Heart right ventricle (tissue), 16 donors: ENCODE data around the gene PIP5K1A. TPM values are rescaled to one million over a fixed set of nuclear protein-coding genes. Genes with fewer than 3 reads are reported as not detected.
"Not testable (repeated sequence)": the region's sequence is repeated elsewhere in the genome, so short reads cannot be mapped to it uniquely, and the experiment has no call there.

ENCODE experiments used
- ATAC-seq, 8 donors: fragments of 200-7000 bp; cut with Tn5 transposase; one replicate each; pipeline ENCODE4 v1.9.1; 2020; ENCODE audit warnings: mild to moderate bottlenecking in 8 of 8, moderate library complexity in 8 of 8, moderate number of reproducible peaks in 1 of 8
- DNase-seq, 2 donors: peaks; one replicate each; pipeline ENCODE4 v3.0.0-alpha.2; 2020
- H3K27ac ChIP-seq, 10 donors: fragments of 200-600 bp; sonication (generic) in 2 of 10; one replicate each; pipeline versions ENCODE4 v1.5.0 to v1.8.0; 2020 to 2022; ENCODE audit warnings: mild to moderate bottlenecking in 3 of 10
- H3K27me3 ChIP-seq, 7 donors: fragments of 200-600 bp; one replicate each; pipeline ENCODE4 v1.8.0; 2021 to 2022; ENCODE audit warnings: mild to moderate bottlenecking in 2 of 7
- H3K36me3 ChIP-seq, 9 donors: fragments of 200-600 bp; sonication (generic) in 1 of 9; one replicate each; pipeline versions ENCODE4 v1.5.0 to v1.8.0; 2020 to 2022; ENCODE audit warnings: mild to moderate bottlenecking in 2 of 9
- H3K4me1 ChIP-seq, 9 donors: fragments of 200-600 bp; sonication (generic) in 1 of 9; one replicate each; pipeline versions ENCODE4 v1.5.0 to v1.8.0; 2020 to 2022; ENCODE audit warnings: mild to moderate bottlenecking in 4 of 9
- H3K4me3 ChIP-seq, 10 donors: fragments of 200-600 bp; sonication (generic) in 2 of 10; one replicate each; pipeline versions ENCODE4 v1.5.0 to v1.8.0; 2020 to 2022; ENCODE audit warnings: mild to moderate bottlenecking in 7 of 10, moderate library complexity in 2 of 10
- H3K9me3 ChIP-seq, 11 donors: fragments of 200-600 bp in 10 of 11; sonication (generic) in 2 of 11; one replicate each; pipeline versions ENCODE4 v1.5.0 to v1.8.0; 2013 to 2022; ENCODE audit warnings: mild to moderate bottlenecking in 2 of 11, control low read depth in 1 of 11, moderate library complexity in 1 of 11
- WGBS, 2 donors: extraction: QIAGEN DNeasy Blood & Tissue Kit; methylation state at CpG; one replicate each; pipeline ENCODE4 v1.1.7; 2013; ENCODE audit warnings: inconsistent platforms in 1 of 2; 5-methylcytosine and 5-hydroxymethylcytosine counted together
- intact Hi-C, 10 donors: fragments of 100-400 bp; cut with DNase I; formaldehyde crosslinking; loops; one replicate each; pipeline versions ENCODE4 v1.11.1 to v1.14.2; 2022
- polyA plus RNA-seq, 2 donors: library from polyadenylated mRNA; stranded (reverse); fragments of 200-250 nt; gene quantifications; one replicate each; pipeline ENCODE4 v1.2.3, GENCODE V29; 2013
- total RNA-seq, 10 donors: library from RNA; stranded (reverse); fragmentation: NEBNext Ultra II Directional in 3 of 10; extraction: Animal tissue kit (Norgen Biotek cat#: 25700) in 3 of 10; gene quantifications; one replicate each; pipeline versions ENCODE4 v1.2.1 to v1.2.4, GENCODE V29; 2021 to 2023
- TF ChIP-seq, protein P1 (sequence below), 9 donors: fragments of 200-600 bp; sonication (generic) in 2 of 9; IDR thresholded peaks; one replicate each; pipeline versions ENCODE4 v1.5.0 to v1.8.0; 2021 to 2022; ENCODE audit warnings: antibody characterized with exemption in 9 of 9, mild to moderate bottlenecking in 5 of 9, moderate library complexity in 1 of 9
- donor health status: Arrhythmogenic right ventricular cardiomyopathy.
- donor health status: ischemic (EF 13 %, LVEDD 7.1; RV severe dilation, severe dysfunction).
- donor health status: healthy with polysubstance abuse.
- donor health status: DM: no; HTN: yes; CAD: no.
- donor health status: DM: no; HTN: no; CAD: no.
- donor health status: ischemic (EF 25% LVEDD 6.9; RV normal size, moderate dysfunction).
- donor health status: ischemic (EF 25% LVEDD 5.7; RV mildly dilated, moderate dysfunction).
- donor health status: healthy.
- donor health status: DM: yes; HTN: yes; CAD: no.
- donor health status: Ischemic cardiomyopathy.
- donor health status: ischemic (EF 35%, LVEDD 5.7; RV mildly dilated, moderate dysfunction).
- donor health status: nonischemic (EF 11% LVEDD 7.7; RV severe dilation, severe dysfunction).
- donor health status: DM: yes; HTN: yes; CAD: no.
- donor health status: PGD.
- donor health status: ischemic (EF 29% LVEDD 5.4; RV normal size, mild dysfunction).
- donor health status: nonischemic (EF 23%, LVEDD 6.1; RV moderate dilation, normal function).

Gene PIP5K1A
- total and polyA plus RNA-seq, 12 donors = 11.5 to 48.0 (median 38.7) TPM

DNA sequence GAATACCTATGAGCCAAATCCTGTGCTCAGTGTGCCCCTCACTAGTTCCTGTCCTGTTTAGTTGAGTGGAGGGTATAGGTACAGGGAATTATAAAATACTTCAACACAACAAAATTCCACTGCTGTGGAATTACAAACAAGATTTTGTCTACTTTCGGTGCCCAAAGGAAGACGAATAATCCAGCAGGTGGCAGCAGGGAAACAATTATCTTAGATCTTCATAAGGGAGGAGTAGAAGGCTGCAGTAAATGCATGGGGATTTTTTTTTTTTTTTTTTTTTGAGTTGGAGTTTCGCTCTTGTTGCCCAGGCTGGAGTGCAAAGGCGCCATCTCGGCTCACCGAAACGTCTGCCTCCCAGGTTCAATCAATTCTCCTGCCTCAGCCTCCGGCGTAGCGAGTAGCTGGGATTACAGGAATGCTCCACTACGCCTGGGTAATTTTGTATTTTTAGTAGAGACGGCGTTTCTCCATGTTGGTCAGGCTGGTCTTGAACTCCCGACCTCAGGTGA lies 2.0 kb upstream of the PIP5K1A start:
- peak in 6 of 8 donors; percentile 3 to 37 (median 24) for ATAC-seq
- Histone ChIP-seq H3K4me3 (peak overlapping the region in 6 of 10 donors; percentile 12 to 27 (median 24)), H3K4me1 (peaks cover 7 to 41% (median 24%) of the 10 kb centered on the region in 9 donors), H3K27me3 (no peaks in the 10 kb centered on the region), H3K27ac (peak overlapping the region in 9 of 10 donors; percentile 0 to 68 (median 50)), H3K36me3 (no peaks in the 10 kb centered on the region), H3K9me3 (no peaks in the 10 kb centered on the region)
- TF ChIP-seq, protein P1, sequence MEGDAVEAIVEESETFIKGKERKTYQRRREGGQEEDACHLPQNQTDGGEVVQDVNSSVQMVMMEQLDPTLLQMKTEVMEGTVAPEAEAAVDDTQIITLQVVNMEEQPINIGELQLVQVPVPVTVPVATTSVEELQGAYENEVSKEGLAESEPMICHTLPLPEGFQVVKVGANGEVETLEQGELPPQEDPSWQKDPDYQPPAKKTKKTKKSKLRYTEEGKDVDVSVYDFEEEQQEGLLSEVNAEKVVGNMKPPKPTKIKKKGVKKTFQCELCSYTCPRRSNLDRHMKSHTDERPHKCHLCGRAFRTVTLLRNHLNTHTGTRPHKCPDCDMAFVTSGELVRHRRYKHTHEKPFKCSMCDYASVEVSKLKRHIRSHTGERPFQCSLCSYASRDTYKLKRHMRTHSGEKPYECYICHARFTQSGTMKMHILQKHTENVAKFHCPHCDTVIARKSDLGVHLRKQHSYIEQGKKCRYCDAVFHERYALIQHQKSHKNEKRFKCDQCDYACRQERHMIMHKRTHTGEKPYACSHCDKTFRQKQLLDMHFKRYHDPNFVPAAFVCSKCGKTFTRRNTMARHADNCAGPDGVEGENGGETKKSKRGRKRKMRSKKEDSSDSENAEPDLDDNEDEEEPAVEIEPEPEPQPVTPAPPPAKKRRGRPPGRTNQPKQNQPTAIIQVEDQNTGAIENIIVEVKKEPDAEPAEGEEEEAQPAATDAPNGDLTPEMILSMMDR (IDR thresholded peaks at IDR 0.05) = peak; percentile 17 to 73 (median 49)
- intact Hi-C loops = loop anchor here (1.0 to 10.0 kb wide), 7 partner anchors 54 to 208 kb away; partner anchors contain the start of genes PSMD4 (in 5 of the 10) and RFX5 (in 5 of the 10)
- 42 to 43% methylated on average over 14 of the region's 14 CpGs for WGBS, 2 donors
- DNase-seq = peak in 1 of 2 donors; percentile 82

GRCh38 chr1:151197863-151198253 lies 494 bp upstream of the PIP5K1A start:
- intact Hi-C loops = loop anchor here (1.0 to 10.0 kb wide), 7 partner anchors 53 to 207 kb away; partner anchors contain the start of genes PSMD4 (in 5 of the 10) and RFX5 (in 5 of the 10)
- Histone ChIP-seq H3K9me3 (no peaks in the 10 kb centered on the region), H3K4me1 (peaks cover 10 to 55% (median 40%) of the 10 kb centered on the region in 9 donors), H3K27me3 (no peaks in the 10 kb centered on the region), H3K36me3 (peaks cover 0 to 10% (median 4%) of the 10 kb centered on the region in 9 donors), H3K27ac (peak overlapping the region in 9 of 10 donors; percentile 80 to 96 (median 92)), H3K4me3 (peak overlapping the region in 9 of 10 donors; percentile 77 to 92 (median 82))
- TF ChIP-seq, protein P1 (IDR thresholded peaks at IDR 0.05) = no peak
- 5 to 6% methylated on average over 10 of the region's 10 CpGs for WGBS, 2 donors
- ATAC-seq (no peak), DNase-seq (no peak)

DNA sequence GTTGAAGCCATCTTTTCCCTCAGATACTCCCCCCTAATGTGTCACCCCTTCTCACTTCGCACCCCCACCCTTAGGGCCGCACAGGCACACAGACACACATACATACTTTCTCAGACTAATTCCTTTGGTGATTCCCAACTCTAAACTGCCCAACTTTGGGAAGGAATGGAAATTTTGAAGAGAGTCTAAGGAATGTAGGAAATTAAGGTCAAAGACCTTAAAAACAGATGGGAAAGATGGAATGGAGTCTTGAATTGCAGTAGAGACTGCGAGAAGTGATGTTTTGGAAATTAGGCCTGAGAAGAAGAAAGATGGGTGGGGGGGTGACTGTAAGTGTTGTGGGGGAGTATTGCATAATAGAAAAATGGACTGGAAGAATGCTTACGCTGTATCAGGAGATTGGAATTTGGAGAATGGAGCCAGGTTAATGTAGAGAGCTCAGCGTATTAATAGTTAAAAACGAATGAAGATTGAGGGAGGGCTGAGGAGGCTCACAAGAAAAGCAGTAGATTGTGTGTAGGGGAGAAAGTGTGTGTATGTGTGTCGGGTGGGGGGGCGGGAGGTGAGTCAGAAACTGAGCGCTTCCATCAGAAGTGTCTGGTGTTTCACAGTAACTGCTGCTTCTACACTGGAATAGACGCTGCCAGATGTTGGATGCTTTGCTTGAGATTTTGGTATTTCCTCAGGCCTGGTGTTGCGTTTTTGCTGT lies 1.7 kb downstream of the PIP5K1A start:
- H3K4me1 ChIP-seq = peaks cover 10 to 69% (median 48%) of the 10 kb centered on the region in 9 donors
- H3K9me3 ChIP-seq = no peaks in the 10 kb centered on the region
- no peaks in the 10 kb centered on the region for H3K27me3 ChIP-seq
- intact Hi-C loops = loop anchor here in 9 of 10 donors (5.0 to 10.0 kb wide), 5 partner anchors 42 to 205 kb away; partner anchors contain the start of genes PSMD4 (in 6 of the 9) and RFX5 (in 5 of the 9)
- H3K4me3 ChIP-seq = peak overlapping the region; percentile 77 to 92 (median 82)
- 13 to 25% methylated on average over 11 of the region's 11 CpGs for WGBS, 2 donors
- TF ChIP-seq, protein P1 (IDR thresholded peaks at IDR 0.05) = no peak
- peak overlapping the region in 7 of 10 donors; percentile 80 to 96 (median 92) for H3K27ac ChIP-seq
- peaks cover 0 to 32% (median 10%) of the 10 kb centered on the region in 9 donors for H3K36me3 ChIP-seq
- DNase-seq (no peak), ATAC-seq (no peak)

DNA sequence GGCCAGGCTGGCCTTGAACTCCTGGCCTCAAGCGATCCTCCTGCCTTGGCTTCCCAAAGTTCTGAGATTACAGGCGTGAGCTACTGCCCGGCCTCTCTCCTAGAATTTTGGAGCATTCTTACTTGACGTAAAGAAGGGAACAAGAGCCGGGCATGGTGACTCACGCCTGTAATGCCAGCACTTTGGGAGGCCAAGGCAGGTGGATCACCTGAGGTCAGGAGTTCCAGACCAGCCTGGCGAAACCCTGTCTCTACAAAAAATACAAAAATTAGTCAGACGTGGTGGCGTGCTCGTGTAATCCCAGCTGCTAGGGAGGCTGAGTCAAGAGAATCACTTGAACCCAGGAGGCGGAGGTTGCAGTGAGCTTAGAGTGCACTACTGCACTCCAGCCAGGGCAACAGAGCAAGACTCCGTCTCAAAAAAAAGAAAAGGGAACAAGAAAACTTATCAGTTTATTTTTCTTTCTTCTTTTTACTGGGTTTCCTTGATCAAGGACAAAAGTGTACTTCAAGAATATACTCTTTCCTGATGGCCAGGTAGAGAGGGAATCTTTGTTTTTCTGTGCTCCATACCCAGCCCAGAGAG lies 7.1 kb downstream of the PIP5K1A start:
- intact Hi-C loops = not testable (repeated sequence)
- H3K27ac ChIP-seq = peak overlapping the region in 1 of 10 donors; percentile 10

More for the DNA sequence above, 7.1 kb downstream of the PIP5K1A start:
- Histone ChIP-seq H3K4me1 (peaks cover 10 to 58% (median 34%) of the 10 kb centered on the region in 9 donors), H3K36me3 (peaks cover 0 to 80% (median 26%) of the 10 kb centered on the region in 9 donors)
- DNase-seq, H3K27me3 ChIP-seq, ATAC-seq, H3K4me3 ChIP-seq, H3K9me3 ChIP-seq: not testable (repeated sequence)
- WGBS, 2 donors = 93 to 96% methylated on average over 12 of the region's 12 CpGs
